ENCODE data around the gene STAP2.

GRCh38 chr19:4376028-4376670 lies 37.5 kb upstream of the STAP2 start:
- no peak for TF ChIP-seq CTCF (conservative IDR thresholded peaks at IDR 0.05; ENCODE audit: low read depth, low read length)
- TF ChIP-seq EZH2 (IDR thresholded peaks at IDR 0.05; ENCODE audit: low read length, unreplicated experiment): no peak
- TF ChIP-seq EZH2phosphoT487 (IDR thresholded peaks at IDR 0.05; ENCODE audit: borderline replicate concordance, low read length): no peak

Data from PC-3 (cell line).